Keratinocyte (primary cell): ENCODE results near the gene KRT1.
A peak's percentile ranks its signal among the peaks of the same experiment; 100 is the strongest.

Experiments
- EZH2 ChIP-seq: IDR thresholded peaks from one replicate; pipeline ENCODE4 v1.6.1; 2012; ENCODE audit warnings: inconsistent platforms, mild to moderate bottlenecking, low read length, moderate library complexity
- TF ChIP-seq, protein P1 (sequence below), 3 experiments: IDR thresholded peaks in 1 of 3; conservative IDR thresholded peaks in 1 of 3; optimal IDR thresholded peaks in 1 of 3; 2 replicates in 2 of 3; 3 replicates in 1 of 3; pipeline versions ENCODE3 to v1.5.1; 2011; ENCODE audit warnings: low read length in 3 of 3, mild to moderate bottlenecking in 3 of 3, moderate library complexity in 2 of 3, control low read depth in 1 of 3, inconsistent platforms in 1 of 3; ENCODE audit not compliant: insufficient read depth in 2 of 3; ENCODE audit errors: extremely low read depth in 1 of 3

DNA sequence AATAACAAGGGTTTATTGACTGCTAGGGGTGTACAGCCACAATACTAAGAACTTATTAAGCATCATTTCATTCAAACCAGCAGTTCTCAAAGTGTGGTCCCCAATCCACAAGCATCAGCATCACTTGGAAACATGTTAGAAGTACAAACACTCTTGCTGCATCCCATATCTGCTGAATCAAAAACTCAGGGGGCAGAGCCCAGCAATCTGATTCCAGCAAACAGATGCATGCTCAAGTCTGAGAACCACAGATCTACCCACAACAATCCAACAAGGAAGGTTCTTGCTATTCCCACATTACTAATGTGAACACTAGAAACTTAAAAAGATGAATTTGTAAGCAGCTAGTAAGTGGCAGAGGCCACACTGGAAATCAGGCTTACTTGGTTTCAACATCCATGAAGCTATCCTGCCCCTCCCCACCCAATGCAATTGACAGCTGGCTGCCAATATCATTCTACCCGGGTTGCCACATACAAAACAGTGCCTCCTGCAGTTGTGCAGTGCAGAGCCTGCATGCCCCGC, 16.9 kb upstream of the KRT1 start:
- TF ChIP-seq, protein P1, sequence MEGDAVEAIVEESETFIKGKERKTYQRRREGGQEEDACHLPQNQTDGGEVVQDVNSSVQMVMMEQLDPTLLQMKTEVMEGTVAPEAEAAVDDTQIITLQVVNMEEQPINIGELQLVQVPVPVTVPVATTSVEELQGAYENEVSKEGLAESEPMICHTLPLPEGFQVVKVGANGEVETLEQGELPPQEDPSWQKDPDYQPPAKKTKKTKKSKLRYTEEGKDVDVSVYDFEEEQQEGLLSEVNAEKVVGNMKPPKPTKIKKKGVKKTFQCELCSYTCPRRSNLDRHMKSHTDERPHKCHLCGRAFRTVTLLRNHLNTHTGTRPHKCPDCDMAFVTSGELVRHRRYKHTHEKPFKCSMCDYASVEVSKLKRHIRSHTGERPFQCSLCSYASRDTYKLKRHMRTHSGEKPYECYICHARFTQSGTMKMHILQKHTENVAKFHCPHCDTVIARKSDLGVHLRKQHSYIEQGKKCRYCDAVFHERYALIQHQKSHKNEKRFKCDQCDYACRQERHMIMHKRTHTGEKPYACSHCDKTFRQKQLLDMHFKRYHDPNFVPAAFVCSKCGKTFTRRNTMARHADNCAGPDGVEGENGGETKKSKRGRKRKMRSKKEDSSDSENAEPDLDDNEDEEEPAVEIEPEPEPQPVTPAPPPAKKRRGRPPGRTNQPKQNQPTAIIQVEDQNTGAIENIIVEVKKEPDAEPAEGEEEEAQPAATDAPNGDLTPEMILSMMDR (optimal IDR thresholded peaks at IDR 0.05 in 1 of 3, IDR thresholded peaks at IDR 0.05 in 1 of 3, conservative IDR thresholded peaks at IDR 0.05 in 1 of 3; ENCODE audit: extremely low read depth in 1 of 3, insufficient read depth in 2 of 3, low read length in 3 of 3): peak in 1 of 3 experiments; percentile 7
- no peak for TF ChIP-seq EZH2
